ENCODE data around the gene POU5F1. TPM values are rescaled to one million over a fixed set of nuclear protein-coding genes. Genes with fewer than 3 reads are reported as not detected.
A peak's percentile ranks its signal among the peaks of the same experiment; 100 is the strongest.

POU5F1 gene
- total RNA-seq, 4 donors from 2014 or later, result 0.92 to 5.5 (median 3.3) TPM

GRCh38 chr6:31158140-31158862 lies 12.2 kb downstream of the POU5F1 start, which contains the start of gene TCF19:
TCF19 (plus strand) TSS chr6:31158589; CDS start chr6:31159470, 881 bp downstream.
- 0 to 4% methylated on average over 10 to 46 of the region's 65 CpGs for WGBS, 2 donors

DNA sequence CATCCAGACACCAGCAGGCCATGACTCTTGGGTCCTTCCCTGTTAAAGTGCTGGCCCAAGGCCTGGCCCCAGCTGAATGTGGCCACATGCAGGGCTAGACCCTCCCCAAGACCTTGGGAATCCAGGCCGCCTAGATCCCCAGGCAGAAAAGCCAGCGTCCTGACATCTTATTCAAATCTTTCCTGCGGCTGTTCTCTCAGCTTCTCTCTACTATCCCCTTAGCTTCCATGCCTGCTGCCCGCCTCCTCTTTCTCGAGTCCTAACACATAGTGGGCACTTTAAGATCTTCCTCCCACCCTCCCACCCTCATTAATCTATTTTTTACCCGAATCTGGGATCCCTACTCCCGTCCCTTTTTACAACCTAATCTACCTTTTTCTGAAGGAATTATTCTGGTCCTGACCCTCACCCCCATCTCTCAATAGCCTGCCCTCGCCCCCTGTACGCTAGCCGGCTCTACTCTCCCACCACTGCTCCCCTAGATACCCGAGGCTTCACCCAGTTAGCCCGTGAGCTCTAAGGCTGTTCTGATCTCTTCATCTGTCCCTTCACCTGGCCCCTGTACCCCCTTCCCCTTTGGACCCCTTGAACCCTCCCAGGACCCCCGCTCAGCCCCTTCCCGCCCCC lies 12.9 kb downstream of the POU5F1 start, which contains the start of gene CCHCR1:
TSS of gene CCHCR1 (minus strand) at position 290 of the 627 bp plus-strand sequence. CDS start at position 88, 202 bp downstream.
- Histone ChIP-seq H3K27me3 (no peaks in the 10 kb centered on the region), H3K4me1 (peaks cover 10 to 40% (median 16%) of the 10 kb centered on the region in 3 donors), H3K9me3 (no peaks in the 10 kb centered on the region), H3K4me3 (peak within 1 kb of the TSS; percentile 58 to 86 (median 75)), H3K36me3 (peaks cover 4 to 50% (median 12%) of the 10 kb centered on the region in 3 donors), H3K27ac (peak within 1 kb of the TSS; percentile 85 to 91 (median 86))
- intact Hi-C loops (cut with DNase I), result no loop called here
- TF ChIP-seq POLR2A (IDR thresholded peaks at IDR 0.05) (no peak), CTCF (IDR thresholded peaks at IDR 0.05) (no peak)
- DNase-seq, result no peak
- WGBS, 2 donors, result 4% methylated on average over 13 of the region's 14 CpGs

More at GRCh38 chr6:31158140-31158862, 12.2 kb downstream of the POU5F1 start, which contains the start of gene TCF19:
- peak; percentile 86 for DNase-seq
- TF ChIP-seq CTCF (IDR thresholded peaks at IDR 0.05) (peak in 1 of 6 experiments; percentile 6), POLR2A (IDR thresholded peaks at IDR 0.05) (peak in 2 of 4 donors; percentile 10 to 16)
- intact Hi-C loops (cut with DNase I), result no loop called here
- Histone ChIP-seq H3K36me3 (peaks cover 4 to 50% (median 12%) of the 10 kb centered on the region in 3 donors), H3K4me3 (peak within 1 kb of the TSS; percentile 58 to 86 (median 75)), H3K27me3 (no peaks in the 10 kb centered on the region), H3K9me3 (no peaks in the 10 kb centered on the region), H3K4me1 (peaks cover 10 to 40% (median 16%) of the 10 kb centered on the region in 3 donors), H3K27ac (peak within 1 kb of the TSS; percentile 85 to 91 (median 86))

DNA sequence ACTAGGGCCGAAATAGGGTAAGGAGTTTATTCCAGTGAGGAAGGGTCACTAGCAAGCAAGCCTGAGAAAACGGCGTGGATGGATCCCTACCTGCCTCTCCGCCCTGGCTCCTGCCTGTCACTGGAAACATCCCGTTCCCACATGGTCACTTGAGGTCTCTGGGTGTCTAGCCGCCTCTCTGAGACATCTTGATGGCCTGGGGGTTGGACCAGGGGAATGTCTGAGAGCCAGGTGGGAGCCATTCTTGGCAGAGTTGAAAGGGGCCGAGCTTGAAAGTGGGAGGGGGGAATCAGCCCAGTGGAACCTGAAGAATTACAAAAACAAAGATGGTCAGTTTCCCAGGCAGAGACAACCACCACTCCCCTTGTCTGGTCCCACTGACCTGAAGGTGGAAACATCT lies 13.8 kb downstream of the POU5F1 start:
- no peak overlapping the region for H3K4me3 ChIP-seq
- WGBS, 2 donors, result 94 to 96% methylated on average over 6 of the region's 7 CpGs
- H3K36me3 ChIP-seq, result peaks cover 4 to 43% (median 12%) of the 10 kb centered on the region in 3 donors
- H3K27me3 ChIP-seq, result no peaks in the 10 kb centered on the region
- intact Hi-C loops (cut with DNase I), result no loop called here
- TF ChIP-seq POLR2A (IDR thresholded peaks at IDR 0.05) (no peak), CTCF (IDR thresholded peaks at IDR 0.05) (no peak)
- H3K27ac ChIP-seq, result no peak overlapping the region
- no peaks in the 10 kb centered on the region for H3K9me3 ChIP-seq
- DNase-seq, result no peak
- H3K4me1 ChIP-seq, result peaks cover 10 to 40% (median 16%) of the 10 kb centered on the region in 3 donors

DNA sequence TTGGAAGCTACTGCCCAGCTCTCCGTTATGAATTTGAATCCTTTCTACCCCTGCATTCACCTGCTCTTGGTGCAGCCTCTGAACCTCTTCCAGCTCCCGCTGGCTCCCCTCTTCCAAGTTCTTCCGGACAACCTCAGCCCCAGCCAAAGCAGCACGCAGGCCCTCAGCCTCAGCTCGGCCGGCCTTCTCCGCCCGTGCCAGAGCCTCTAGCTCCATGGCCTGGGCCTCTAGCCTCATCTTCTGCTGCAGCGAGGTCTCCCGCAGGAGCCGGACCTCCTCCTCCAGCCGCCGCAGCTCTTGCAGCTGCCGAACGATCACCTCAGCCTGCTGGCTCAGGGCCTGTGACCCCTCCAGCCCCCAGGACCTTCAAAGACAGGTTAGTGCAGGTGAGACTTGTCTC lies 16.0 kb downstream of the POU5F1 start:
- 85 to 91% methylated on average over 4 to 11 of the region's 15 CpGs for WGBS, 2 donors
- no peak for DNase-seq
- Histone ChIP-seq H3K27me3 (no peaks in the 10 kb centered on the region), H3K27ac (no peak overlapping the region), H3K36me3 (peaks cover 4 to 60% (median 20%) of the 10 kb centered on the region in 3 donors), H3K9me3 (no peaks in the 10 kb centered on the region), H3K4me3 (no peak overlapping the region), H3K4me1 (peaks cover 8 to 26% (median 12%) of the 10 kb centered on the region in 3 donors)
- intact Hi-C loops (cut with DNase I), result no loop called here
- no peak for TF ChIP-seq CTCF (IDR thresholded peaks at IDR 0.05)
- no peak for TF ChIP-seq POLR2A (IDR thresholded peaks at IDR 0.05)

GRCh38 chr6:31152781-31153180 lies 17.7 kb downstream of the POU5F1 start:
- H3K27ac ChIP-seq, result no peak overlapping the region
- H3K36me3 ChIP-seq, result peaks cover 4 to 74% (median 20%) of the 10 kb centered on the region in 3 donors
- H3K9me3 ChIP-seq, result no peaks in the 10 kb centered on the region
- intact Hi-C loops (cut with DNase I), result no loop called here
- no peak for DNase-seq
- H3K27me3 ChIP-seq, result no peaks in the 10 kb centered on the region
- peaks cover 4 to 16% (median 5%) of the 10 kb centered on the region in 3 donors for H3K4me1 ChIP-seq
- H3K4me3 ChIP-seq, result no peak overlapping the region
- 90 to 91% methylated on average over 7 of the region's 7 CpGs for WGBS, 2 donors
- TF ChIP-seq POLR2A (IDR thresholded peaks at IDR 0.05), result no peak
- no peak for TF ChIP-seq CTCF (IDR thresholded peaks at IDR 0.05)

Data from esophagus squamous epithelium (tissue), 5 donors.